Stimulated activated CD4-positive, alpha-beta T cell treated with anti-CD3 and anti-CD28 coated beads, Interleukin-4, amount 100 ng/mL, for 1 hour (primary cell): ENCODE data around the gene MAML3.

ENCODE experiments used
- DNase-seq: peaks from one replicate; pipeline ENCODE4 v3.0.0-alpha.2; 2020

Gene MAML3

GRCh38 chr4:140097572-140097971 is 56.4 kb downstream of the MAML3 start:
- no peak for DNase-seq

- no peak for DNase-seq
Measured at GRCh38 chr4:140096921-140097320, 57.1 kb downstream of the MAML3 start.

GRCh38 chr4:140096483-140096861 is 57.5 kb downstream of the MAML3 start:
- DNase-seq = no peak

- peak; percentile 46 for DNase-seq
Measured at GRCh38 chr4:140095694-140096482, 58.1 kb downstream of the MAML3 start.

GRCh38 chr4:140094438-140095420 is 59.3 kb downstream of the MAML3 start:
- peak; percentile 60 for DNase-seq

- DNase-seq = no peak
Measured at GRCh38 chr4:140092094-140092851, 61.7 kb downstream of the MAML3 start.

- no peak for DNase-seq
Measured at GRCh38 chr4:140091305-140091704, 62.7 kb downstream of the MAML3 start.

GRCh38 chr4:140090215-140090731 is 63.7 kb downstream of the MAML3 start:
- DNase-seq = no peak

GRCh38 chr4:140089216-140089615 is 64.8 kb downstream of the MAML3 start:
- no peak for DNase-seq

GRCh38 chr4:140088323-140088967 is 65.5 kb downstream of the MAML3 start:
- DNase-seq = no peak

- DNase-seq = no peak
Measured at GRCh38 chr4:140085881-140086280, 68.1 kb downstream of the MAML3 start.

GRCh38 chr4:140085062-140085622 is 68.8 kb downstream of the MAML3 start:
- no peak for DNase-seq

- DNase-seq = no peak
Measured at GRCh38 chr4:140084385-140084784, 69.6 kb downstream of the MAML3 start.

GRCh38 chr4:140082391-140082755 is 71.6 kb downstream of the MAML3 start:
- no peak for DNase-seq

GRCh38 chr4:140081641-140082390 is 72.2 kb downstream of the MAML3 start:
- DNase-seq = no peak

GRCh38 chr4:140080883-140081282 is 73.1 kb downstream of the MAML3 start:
- no peak for DNase-seq

- DNase-seq = no peak
Measured at GRCh38 chr4:140078366-140078765, 75.6 kb downstream of the MAML3 start.

GRCh38 chr4:140076307-140076706 is 77.7 kb downstream of the MAML3 start:
- DNase-seq = no peak

GRCh38 chr4:140071806-140072205 is 82.2 kb downstream of the MAML3 start:
- peak; percentile 49 for DNase-seq

GRCh38 chr4:140070973-140071372 is 83.0 kb downstream of the MAML3 start:
- no peak for DNase-seq

- DNase-seq = no peak
Measured at GRCh38 chr4:140070366-140070765, 83.6 kb downstream of the MAML3 start.
